Erythroblast (primary cell): ENCODE results near the gene MAP3K13.

Source experiments
- GATA1 ChIP-seq: IDR thresholded peaks from 2 replicates; pipeline ENCODE4 v1.6.1; 2011; ENCODE audit warnings: low read depth, mild to moderate bottlenecking, control low read depth, low read length, moderate library complexity
- POLR2A ChIP-seq: IDR thresholded peaks from 2 replicates; pipeline ENCODE4 v1.6.1; 2011; ENCODE audit warnings: mild to moderate bottlenecking, low read length

DNA sequence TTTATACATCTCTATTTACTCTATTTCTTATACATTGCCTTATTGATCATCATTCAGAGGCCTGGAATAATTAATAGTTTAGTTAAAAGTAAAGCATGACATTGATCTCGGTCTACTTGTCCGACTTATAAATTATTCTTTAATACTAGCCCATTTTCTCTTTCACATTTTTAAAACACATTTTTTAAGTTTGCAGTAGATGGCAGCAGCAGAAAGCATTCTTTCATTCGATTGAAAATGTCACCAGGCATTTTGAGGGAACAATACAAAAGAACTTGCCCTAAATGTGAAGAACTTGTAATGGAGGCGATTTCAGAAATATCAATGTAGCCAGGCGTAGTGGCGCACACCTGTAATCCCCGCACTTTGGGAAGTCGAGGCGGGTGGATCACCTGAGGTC, 15.5 kb upstream of the MAP3K13 start:
- TF ChIP-seq POLR2A (no peak), GATA1 (no peak)
